Right atrium auricular region (tissue), 2 donors: ENCODE measurements around the gene TIMM17A. TPM values are rescaled to one million over a fixed set of nuclear protein-coding genes. Genes with fewer than 3 reads are reported as not detected.

Experiments used
- microRNA-seq, 2 donors: library from miRNA; unstranded; fragments of <30 nt; microRNA quantifications; one replicate each; pipeline ENCODE4, GENCODE V29; 2016 to 2017; ENCODE audit warnings: borderline number of aligned reads in 2 of 2, borderline replicate concordance in 1 of 2
- total RNA-seq, 2 donors: library from RNA; depleted of rRNA; stranded (reverse); fragments of >200 nt; gene quantifications; one replicate each; pipeline ENCODE4 v1.1.0, GENCODE V29; 2016

TIMM17A gene
- total RNA-seq, 2 donors from 2014 or later = 42.7 to 59.1 TPM

Small RNA genes within 50 kb of the gene (microRNA-seq; reads per million reads assigned to microRNA genes)
- gene MIR6740 = 0.71 to 1.4 reads per million in 2 donors

Other genes starting within 250 kb of the TIMM17A start
- gene IPO9, start 126.3 kb upstream of the TIMM17A start, total RNA-seq = 10 to 100 TPM; 10.7 to 15.6 TPM
- gene SHISA4, start 66.6 kb upstream of the TIMM17A start, total RNA-seq = 100 to 1,000 TPM in 1 of 2 donors, 10 to 100 TPM in 1; 74.2 to 176 TPM
- gene LMOD1, start 9.0 kb upstream of the TIMM17A start, total RNA-seq = 10 to 100 TPM; 31.4 to 42.2 TPM
- 10 to 100 TPM; 22.4 to 26.1 TPM for gene RNPEP, start 27.1 kb downstream of the TIMM17A start, total RNA-seq
- gene ELF3, start 55.1 kb downstream of the TIMM17A start, total RNA-seq = 1 to 10 TPM in 1 of 2 donors, not detected in 1; 1.7 TPM
- gene GPR37L1, start 167.4 kb downstream of the TIMM17A start, total RNA-seq = under 1 TPM in 1 of 2 donors, not detected in 1; 0.07 TPM
- 10 to 100 TPM; 30.8 to 41.6 TPM for gene ARL8A, start 189.2 kb downstream of the TIMM17A start, total RNA-seq
- gene PTPN7, start 205.1 kb downstream of the TIMM17A start, total RNA-seq = under 1 TPM; 0.41 to 0.63 TPM
- gene LGR6, start 238.3 kb downstream of the TIMM17A start, total RNA-seq = 10 to 100 TPM in 1 of 2 donors, 1 to 10 TPM in 1; 5.5 to 17.0 TPM